Activated CD4-positive, alpha-beta T cell treated with anti-CD3 and anti-CD28 coated beads, Interleukin-2, amount 50 U/mL, for 48 hours (primary cell): ENCODE data around the gene B4GALNT3.
A peak's percentile ranks its signal among the peaks of the same experiment; 100 is the strongest.

Source experiments
- DNase-seq, 2 experiments: peaks; one replicate each; pipeline ENCODE4 v3.0.0-alpha.2; 2020

Gene B4GALNT3

DNA sequence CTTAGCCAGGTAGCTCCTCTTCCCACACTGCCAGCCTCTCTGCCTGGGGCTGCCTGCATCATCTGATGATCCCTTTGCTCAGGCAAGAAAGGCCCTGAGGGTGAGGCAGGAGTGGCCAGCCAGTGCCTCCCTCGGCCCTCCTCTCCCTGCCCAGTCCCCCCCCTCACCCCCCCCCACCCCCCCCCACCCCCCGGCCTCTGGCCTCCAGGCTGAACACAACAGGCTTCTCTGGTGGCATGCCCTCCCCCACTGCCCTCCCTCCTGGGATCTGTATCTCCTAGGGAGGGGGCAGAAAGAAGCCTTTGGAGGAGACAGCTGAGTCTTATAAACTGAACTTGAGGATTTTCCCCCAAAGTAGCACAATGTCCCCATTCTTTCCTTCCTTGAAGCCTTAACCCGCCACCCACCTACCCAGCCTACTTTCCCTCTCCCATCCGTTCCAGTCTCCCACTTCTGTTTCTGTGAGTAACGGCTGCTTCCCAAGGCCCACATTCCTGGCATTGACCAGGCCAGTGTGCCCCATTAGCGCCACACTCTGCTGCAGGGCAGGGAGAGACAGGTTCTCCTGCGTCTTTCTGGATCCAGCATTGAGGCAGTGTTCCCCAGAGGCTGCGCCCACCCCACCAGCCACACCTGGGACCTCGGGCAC, 82.1 kb downstream of the B4GALNT3 start:
- no peak for DNase-seq

DNA sequence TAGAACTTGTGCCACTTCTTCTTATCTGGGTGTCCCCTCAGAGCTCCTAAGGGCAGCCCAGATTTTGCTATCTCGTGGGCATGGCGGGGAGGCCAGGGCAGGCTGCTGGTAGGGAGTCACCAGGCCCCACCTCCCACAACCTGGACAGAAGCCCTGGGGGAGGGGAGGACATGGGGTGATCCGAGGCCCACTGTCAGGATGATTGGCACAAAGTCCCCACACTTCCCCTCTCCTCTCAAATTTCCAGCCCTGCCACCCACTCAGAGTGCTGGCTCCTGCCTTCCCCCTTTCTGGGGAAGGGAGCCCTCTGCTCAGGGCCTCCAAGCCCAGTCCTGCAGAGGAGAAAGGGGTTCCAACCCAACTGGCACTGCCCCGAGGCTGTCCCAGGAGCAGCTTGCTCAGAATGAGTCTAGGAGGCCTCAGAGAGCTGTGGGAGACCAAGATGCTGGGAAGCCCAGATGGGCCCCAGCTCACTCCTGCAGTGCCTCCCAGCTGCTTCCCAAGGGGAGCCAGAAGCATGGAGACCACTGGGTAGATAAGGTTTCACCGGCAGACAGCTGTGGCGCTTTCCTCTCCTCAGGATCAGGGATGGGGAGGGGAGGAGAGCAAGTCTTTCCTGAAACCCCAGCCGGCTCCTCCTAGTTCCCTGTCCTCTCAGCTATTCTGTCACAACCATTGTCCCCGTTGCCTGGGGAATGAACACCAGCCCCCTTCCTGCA, 82.8 kb downstream of the B4GALNT3 start:
- no peak for DNase-seq

DNA sequence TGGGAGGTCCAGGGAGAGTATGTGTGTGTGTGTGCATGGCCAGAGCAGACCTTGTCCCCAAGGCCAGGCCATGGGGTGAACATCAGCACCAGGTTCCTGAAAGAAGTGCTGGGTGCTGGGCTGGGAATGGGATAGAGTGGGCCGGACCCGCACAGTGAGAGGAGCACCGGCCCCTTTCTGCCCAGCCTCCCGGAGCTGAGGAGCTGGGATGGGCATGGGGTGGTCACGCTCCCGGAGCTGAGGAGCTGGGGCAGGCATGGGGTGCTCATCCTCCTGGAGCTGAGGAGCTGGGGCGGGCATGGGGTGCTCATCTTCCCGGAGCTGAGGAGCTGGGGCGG, 83.3 kb downstream of the B4GALNT3 start:
- no peak for DNase-seq

DNA sequence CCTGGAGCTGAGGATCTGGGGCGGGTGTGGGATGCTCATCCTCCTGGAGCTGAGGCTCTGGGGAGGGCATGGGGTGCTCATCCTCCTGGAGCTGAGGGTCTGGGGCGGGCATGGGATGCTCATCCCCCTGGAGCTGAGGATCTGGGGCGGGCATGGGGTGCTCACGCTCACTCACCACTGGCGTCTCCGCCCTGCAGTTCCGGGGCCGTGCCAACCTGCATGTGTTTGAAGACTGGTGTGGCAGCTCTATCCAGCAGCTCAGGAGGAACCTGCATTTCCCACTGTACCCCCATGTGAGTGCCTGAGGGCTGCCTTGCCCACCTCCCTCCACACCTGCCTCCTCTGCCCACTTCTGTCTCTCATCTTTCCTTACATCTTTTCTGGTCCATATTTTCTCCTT, 84.4 kb downstream of the B4GALNT3 start:
- DNase-seq = no peak

DNA sequence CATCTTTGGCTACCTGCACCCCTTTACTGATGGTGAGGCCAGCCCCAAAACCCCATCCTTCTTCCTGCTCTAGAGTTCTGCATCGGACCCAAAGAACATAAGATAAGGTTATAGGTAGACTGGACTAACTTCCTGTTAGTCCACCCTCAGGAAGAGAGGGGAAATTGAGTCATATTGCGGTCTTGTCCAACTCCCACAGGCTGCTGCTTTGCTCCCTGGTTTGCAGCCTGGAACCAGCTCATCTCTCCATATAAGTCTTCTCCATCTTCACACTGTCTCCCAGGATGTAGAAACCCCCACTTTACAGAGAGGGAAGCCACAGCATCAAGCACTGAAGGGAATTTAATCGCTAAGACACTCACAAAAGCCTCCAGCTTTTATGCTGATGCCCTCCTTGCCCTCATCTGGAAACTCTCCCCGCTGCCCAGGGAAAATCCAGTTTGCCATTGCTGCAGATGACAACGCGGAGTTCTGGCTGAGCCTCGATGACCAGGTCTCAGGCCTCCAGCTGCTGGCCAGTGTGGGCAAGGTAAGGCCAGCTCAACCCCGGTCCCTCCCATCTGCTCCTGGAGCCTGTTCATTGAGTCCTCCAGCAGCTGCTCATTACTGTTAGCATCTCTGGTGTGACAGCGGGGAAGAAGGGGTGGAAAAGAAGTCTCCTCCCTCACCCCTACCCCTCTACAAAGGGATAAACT, 85.3 kb downstream of the B4GALNT3 start:
- no peak for DNase-seq

DNA sequence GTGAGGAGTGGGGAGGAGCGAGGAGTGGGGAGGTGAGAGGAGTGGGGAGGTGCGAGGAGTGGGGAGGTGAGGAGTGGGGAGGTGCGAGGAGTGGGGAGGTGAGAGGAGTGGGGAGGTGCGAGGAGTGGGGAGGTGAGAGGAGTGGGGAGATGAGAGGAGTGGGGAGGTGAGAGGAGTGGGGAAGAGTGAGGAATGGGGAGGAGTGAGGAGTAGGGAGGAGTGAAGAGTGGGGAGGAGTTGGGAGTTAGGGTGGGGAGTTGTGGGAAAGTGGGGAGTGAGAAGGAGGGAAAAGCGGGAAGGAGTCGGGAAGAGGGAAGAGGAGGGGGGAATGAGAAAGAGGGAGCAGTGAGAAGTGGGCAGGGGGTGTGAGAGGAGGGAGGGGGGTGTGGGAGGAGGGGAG, 86.1 kb downstream of the B4GALNT3 start:
- DNase-seq = no peak

DNA sequence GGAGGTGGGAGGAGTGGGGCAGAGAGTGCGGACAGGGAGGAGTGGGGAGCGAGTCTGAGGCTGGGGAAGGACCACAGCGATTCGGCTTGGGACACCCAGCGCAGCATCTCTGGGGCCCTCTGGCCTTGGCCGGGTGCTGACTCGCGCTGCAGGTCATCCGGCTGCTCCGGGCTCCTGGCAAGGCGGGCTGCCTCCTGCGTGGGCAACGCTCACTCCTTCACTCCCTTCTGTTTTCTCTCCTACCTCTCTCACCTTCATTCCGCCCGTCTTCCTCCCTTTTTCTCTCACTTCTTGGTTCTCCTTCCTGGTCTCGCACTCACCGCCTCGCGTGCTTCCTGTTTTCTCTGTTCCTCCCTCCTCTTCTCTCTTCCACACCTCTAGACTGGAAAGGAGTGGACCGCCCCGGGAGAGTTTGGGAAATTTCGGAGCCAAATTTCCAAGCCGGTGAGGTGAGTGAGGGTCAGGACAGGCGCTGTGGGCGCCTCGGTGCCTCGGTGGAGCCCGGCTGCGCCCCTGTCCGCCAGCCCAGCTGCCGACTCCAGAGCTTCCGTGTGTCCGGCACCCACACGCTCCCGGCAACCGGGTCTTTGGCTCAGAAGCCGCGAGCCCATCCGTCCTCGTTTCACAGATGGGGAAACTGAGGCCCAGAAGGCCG, 86.7 kb downstream of the B4GALNT3 start:
- no peak for DNase-seq

DNA sequence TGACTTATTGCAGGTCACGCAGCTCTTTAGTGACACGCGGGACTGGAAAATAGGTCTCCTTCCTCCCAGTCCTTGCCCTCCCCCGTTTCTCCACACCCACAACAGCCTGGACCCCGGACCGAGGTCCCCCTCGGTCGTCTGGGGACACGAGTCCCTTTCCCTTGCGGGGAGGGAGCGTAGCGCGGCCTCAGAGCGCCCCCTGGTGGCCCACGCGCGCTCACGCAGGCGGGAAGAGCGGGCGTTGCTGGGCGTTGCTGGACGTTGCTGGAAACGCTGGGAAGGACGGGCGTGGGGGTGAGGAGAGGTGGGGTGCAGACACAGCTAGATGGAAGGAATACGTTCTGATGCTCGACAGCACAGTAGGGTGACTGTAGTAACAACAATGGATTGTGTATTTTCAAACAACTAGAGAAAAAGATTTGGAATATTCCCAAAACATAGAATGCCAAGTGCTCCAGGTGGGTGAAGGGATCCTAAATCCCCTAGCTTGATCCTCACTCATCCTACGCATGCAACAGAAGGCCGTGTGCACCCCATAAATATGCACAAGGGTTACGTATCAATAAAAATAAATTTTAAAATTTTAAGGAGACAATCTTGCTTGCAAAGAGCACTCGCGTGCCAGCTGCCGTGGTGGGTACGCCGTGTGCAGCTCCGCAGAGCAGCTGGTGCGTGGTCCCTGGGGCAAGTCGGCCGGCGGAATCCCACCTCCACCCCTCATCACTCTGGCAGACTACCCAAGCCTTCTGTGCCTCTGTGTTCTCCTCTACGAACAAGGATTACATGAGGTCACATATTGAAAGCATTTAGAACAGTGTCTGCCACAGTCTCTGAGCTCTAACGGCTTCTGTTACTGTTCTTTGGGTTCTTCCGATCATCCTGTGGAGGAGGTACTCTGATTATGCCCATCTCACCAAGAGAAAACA, 87.4 kb downstream of the B4GALNT3 start:
- peak; percentile 75 to 81 for DNase-seq

DNA sequence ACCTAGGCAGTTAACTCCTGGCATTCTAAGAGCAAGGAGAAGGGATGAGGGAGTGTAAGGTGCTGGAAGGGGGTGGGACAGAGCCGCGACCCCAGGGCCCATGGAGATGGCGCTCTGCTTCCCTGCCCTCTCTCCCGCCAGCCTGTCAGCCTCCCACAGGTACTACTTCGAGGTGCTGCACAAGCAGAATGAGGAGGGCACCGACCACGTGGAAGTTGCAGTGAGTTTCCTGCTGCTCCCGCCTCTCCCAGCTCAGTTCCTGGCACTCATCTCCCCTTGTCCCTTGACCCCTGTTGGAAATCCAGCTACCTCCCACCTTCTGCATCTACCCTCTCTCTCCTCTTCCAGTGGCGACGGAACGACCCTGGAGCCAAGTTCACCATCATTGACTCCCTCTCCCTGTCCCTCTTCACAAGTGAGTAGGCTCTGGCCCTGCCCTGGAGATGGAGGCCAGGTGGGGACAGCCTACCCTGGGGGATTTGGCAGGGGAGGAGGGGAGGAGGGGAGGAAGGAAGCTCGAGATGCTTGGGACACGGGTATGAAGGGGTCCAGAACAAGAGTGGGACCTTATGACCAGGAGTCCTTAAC, 88.2 kb downstream of the B4GALNT3 start:
- DNase-seq = no peak

DNA sequence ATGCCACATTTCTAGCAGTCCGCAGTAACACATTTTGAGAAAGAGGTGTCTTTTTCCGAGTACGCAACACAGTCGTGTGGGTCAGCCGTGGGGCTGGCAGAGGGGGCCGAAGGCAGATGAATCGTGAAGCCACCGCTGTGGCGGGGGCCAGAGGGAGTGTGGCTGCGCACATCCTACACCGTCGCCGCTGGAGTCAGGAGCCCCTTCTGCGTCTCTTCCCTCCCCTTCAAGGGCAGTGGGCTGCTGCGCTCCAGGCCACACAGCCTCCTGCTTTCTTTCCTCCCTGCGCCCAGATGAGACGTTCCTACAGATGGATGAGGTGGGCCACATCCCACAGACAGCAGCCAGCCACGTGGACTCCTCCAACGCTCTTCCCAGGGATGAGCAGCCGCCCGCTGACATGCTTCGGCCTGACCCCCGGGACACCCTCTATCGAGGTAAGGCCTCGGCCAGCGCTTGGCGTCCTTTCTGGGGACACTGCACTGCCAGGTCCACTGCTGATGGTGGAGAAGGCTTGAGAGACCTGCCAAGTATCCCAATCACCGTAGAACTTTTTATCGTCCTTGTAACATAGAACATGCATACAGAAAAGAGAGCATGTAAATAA, 89.8 kb downstream of the B4GALNT3 start:
- DNase-seq = no peak

DNA sequence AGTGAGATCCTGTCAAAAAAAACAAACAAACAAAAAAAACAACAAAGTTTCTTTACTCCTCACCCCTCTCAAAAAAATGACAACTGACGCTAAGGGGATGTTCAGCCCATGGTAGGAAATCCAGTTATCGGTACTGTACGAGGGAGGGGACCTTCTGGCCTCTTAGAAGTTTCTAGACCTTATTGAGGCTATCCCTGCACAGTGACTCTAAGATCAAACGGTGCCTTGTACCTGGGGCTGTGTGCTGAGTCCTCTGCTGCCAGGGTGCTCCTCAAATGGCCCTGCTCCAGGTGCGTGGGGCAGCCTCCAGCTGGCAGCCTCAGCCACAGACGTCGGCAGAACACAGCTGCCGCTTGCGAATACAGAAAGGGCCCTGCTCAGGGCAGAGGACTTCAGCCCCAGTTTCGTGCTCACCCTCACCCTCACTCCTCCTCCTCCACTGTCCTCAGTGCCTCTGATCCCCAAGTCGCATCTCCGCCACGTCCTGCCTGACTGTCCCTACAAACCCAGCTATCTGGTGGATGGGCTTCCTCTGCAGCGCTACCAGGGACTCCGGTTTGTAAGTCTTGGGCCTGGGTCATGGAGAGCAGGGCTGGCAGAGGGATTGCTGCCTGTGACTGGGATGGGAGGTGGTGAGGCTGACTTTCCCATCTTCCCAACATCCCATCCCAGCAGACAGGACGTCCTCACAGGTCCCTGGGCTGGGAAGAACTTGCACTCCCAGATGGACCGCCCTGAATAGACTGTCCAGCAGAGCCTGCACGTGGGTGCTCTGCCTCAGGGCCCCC, 90.9 kb downstream of the B4GALNT3 start:
- DNase-seq = no peak

DNA sequence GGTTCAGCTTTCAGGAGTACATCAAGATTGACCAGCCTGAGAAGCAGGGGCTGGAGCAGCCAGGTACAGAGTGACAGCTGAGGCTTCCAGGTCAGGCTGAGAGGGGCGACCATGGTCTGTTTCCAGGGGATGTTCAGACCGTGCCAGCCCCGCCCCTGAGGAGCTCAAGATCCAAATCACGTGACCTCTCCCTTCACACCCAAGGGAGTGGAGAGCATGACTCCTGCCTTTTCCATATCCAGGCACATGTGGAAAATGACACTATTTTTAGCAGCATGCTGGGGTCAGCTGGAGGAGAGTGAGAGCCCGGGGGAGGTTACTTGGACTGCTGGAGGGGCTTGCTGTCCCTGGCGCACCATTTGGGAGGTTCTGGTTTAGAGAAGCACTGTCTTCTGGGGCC, 92.7 kb downstream of the B4GALNT3 start:
- DNase-seq = no peak

DNA sequence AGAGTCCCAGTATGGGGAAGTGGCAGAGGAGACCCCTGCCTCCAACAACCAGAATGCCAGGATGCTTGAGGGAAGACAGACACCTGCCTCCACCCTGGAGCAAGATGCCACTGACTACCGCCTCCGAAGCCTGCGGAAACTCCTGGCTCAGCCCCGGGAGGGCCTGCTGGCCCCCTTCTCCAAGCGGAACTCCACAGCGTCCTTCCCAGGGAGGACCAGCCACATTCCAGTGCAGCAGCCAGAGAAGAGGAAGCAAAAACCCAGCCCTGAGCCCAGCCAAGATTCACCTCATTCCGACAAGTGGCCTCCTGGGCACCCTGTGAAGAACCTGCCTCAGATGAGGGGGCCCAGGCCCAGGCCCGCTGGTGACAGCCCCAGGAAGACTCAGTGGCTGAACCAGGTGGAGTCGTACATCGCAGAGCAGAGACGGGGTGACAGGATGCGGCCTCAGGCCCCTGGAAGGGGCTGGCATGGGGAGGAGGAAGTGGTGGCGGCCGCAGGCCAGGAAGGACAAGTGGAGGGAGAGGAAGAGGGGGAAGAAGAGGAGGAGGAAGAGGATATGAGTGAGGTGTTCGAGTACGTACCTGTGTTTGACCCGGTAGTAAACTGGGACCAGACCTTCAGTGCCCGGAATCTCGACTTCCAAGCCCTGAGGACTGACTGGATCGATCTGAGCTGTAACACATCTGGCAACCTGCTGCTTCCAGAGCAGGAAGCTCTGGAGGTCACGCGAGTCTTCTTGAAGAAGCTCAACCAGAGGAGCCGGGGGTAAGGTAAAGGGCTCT, 93.7 kb downstream of the B4GALNT3 start:
- no peak for DNase-seq

DNA sequence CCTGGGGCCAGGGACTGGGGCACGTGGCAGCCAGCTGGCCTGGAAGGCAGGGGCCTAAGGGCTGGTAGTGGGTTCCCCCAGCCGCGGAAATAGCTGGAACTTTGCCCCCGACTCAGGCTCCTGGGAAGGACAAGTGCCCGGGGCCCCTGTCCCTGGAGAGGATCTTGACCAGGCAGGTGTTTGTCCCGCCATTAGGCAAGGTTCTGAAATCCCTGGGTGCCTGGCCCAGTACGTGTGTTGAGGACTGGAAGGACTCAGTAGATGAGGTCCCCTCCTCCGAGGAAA, 94.2 kb downstream of the B4GALNT3 start:
- DNase-seq = no peak

DNA sequence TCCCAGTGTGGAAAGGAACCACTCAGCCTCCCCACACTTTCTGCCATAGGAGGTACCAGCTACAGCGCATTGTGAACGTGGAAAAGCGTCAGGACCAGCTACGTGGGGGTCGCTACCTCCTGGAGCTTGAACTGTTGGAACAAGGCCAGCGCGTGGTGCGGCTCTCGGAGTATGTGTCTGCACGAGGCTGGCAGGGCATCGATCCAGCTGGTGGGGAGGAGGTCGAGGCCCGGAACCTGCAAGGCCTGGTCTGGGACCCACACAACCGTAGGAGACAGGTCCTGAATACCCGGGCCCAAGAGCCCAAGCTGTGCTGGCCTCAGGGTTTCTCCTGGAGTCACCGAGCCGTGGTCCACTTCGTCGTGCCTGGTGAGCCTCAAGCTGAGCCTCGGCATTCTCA, 96.8 kb downstream of the B4GALNT3 start:
- no peak for DNase-seq

DNA sequence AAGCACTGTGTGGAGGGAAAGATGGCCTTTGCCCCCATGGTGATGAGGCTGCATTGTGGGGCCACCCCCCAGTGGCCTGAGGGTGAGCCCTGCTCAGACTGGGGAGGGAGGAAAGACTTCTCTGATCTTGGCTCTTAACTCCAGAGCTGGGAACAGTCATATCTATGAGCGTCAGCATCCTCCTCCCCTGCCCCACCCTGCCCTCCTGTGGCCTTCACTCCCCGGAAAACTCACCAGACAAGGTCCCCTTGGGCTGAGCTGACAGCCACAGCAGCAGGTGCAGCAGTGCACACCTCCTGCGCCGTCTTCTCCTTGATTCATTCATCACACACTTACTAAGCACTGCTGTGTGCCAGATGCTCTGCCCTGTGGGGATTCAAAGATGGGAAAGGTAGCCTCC, 98.8 kb downstream of the B4GALNT3 start:
- DNase-seq = no peak

DNA sequence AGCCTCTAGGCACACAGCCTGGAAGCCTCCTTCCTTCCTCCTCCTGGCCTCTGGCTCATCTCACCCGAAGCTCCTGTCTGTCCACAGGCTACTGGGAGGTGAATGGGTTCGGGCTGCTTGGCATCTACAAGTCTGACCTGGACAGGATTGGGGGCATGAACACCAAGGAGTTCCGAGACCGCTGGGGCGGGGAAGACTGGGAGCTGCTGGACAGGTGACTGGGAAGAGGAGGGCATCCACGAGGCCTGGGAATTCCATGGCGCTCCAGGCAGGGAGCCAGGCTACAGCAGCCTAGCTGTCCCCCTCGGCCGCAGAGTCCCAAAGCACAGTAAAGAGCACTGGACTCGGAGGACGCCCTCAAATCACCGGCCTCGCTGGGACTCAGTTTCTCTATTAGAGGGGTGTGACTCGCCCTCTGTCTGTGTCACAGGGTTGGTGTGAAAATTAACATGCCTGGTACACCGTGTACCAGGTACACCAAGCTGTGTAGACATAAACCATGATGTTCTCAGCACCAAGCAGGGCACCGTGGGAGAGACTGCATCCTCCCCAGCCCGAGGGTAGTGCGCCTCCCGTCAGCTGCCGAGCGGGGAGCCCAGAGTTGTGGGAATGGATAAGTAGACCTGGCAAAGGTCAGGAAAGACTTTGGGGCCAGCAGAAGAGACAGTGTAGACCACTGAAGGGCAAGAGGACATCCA, 99.6 kb downstream of the B4GALNT3 start:
- no peak for DNase-seq

DNA sequence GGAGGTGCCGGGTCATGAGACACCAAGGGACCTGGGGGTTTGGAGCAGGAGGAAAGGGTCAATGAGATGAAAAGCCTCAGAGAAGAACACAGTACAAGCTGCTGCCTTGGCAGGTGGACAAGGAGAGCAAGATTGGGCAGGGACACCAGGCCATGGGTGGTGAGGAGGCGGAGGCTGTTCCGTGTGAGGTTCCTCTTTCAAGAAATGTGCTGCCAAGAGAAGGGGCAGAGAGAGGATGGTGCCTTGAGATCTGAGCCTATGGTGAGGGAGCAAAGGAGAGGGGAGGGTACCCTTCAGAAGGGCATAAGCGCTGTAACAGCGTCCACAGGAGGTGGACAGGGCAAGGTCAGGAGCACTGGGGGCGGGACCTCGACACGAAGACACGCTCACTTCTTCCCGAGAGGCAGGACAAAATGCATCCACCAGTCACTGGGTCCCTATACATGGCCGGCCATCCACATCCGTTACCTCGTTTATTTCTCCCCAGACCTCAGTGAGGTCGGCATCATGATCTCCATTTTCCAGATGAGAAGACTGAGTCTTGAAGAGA, 100.2 kb downstream of the B4GALNT3 start:
- no peak for DNase-seq

DNA sequence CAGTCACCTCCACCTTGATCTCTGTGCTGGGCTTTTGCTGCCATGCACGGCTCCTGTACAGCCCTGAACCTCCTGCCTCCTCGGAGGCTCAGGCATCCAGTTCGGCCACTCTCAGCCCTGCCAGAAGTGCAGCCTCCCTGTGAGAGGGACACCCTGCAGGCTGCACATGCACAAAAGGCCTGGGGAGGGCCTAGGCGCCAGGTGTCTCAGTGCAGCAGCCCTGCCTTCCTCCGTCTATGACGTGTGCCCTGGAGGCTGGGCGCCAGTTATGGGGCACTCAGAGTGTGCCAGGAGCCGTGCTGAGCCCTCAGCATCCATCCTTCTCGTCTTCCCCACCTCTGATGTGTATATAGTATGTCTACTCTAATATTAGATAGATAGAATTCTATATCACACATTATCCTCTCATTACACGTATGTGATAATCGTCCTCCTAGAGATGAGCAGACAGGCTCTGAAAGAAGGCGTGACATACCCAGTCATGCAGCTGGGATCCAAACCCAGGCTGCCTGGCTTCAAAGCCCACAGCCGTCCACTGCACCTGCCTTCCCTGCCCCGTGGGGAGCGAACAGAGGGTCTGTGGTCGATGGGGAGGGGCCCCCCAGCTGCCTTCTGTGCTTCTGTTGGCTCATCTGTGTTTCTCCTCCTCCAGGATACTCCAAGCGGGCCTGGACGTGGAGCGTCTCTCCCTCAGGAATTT, 101.1 kb downstream of the B4GALNT3 start:
- DNase-seq = no peak
